OCI-M2 (cell line): ENCODE data around the gene ARHGAP21.

Experiments used
- DNase-seq: peaks from one replicate; lab custom pipeline; 2025; ENCODE audit not compliant: unreplicated experiment; lab: John Stamatoyannopoulos, UW

Gene ARHGAP21

GRCh38 chr10:24722676-24723385 is 856 bp downstream of the ARHGAP21 start:
- DNase-seq = no peak

GRCh38 chr10:24722131-24722675 is 1.5 kb downstream of the ARHGAP21 start:
- DNase-seq = no peak

GRCh38 chr10:24721229-24722106 is 2.2 kb downstream of the ARHGAP21 start:
- DNase-seq = no peak

GRCh38 chr10:24720096-24720495 is 3.6 kb downstream of the ARHGAP21 start:
- DNase-seq = no peak

- DNase-seq = no peak
These were observed 5.4 kb downstream of the ARHGAP21 start for GRCh38 chr10:24718031-24718855.

- no peak for DNase-seq
These were observed 7.4 kb downstream of the ARHGAP21 start for GRCh38 chr10:24716295-24716694.

GRCh38 chr10:24715246-24715769 is 8.4 kb downstream of the ARHGAP21 start:
- DNase-seq = no peak

- no peak for DNase-seq
These were observed 10.6 kb downstream of the ARHGAP21 start for GRCh38 chr10:24713086-24713485.

GRCh38 chr10:24711465-24711864 is 12.2 kb downstream of the ARHGAP21 start:
- DNase-seq = no peak

GRCh38 chr10:24708081-24708480 is 15.6 kb downstream of the ARHGAP21 start:
- no peak for DNase-seq

- DNase-seq = no peak
These were observed 16.2 kb downstream of the ARHGAP21 start for GRCh38 chr10:24707445-24707844.

- no peak for DNase-seq
These were observed 17.1 kb downstream of the ARHGAP21 start for GRCh38 chr10:24706479-24707118.

- no peak for DNase-seq
These were observed 20.0 kb downstream of the ARHGAP21 start for GRCh38 chr10:24703700-24704099.

- DNase-seq = no peak
These were observed 22.2 kb downstream of the ARHGAP21 start for GRCh38 chr10:24701447-24701846.

GRCh38 chr10:24700948-24701347 is 22.7 kb downstream of the ARHGAP21 start:
- DNase-seq = no peak

GRCh38 chr10:24698270-24698669 is 25.4 kb downstream of the ARHGAP21 start:
- DNase-seq = no peak

- DNase-seq = no peak
These were observed 26.6 kb downstream of the ARHGAP21 start for GRCh38 chr10:24697080-24697479.

- DNase-seq = no peak
These were observed 28.2 kb downstream of the ARHGAP21 start for GRCh38 chr10:24695452-24695851.

- no peak for DNase-seq
These were observed 29.6 kb downstream of the ARHGAP21 start for GRCh38 chr10:24694086-24694485.

GRCh38 chr10:24690961-24691512 is 32.6 kb downstream of the ARHGAP21 start:
- DNase-seq = no peak
